Measurements from ENCODE around the gene RFX4. TPM values are rescaled to one million over a fixed set of nuclear protein-coding genes. Genes with fewer than 3 reads are reported as not detected.

The RFX4 gene
- total and polyA plus RNA-seq, 9 of the 15 experiments (the other 6 are each of a cell fraction or from before 2014, with no cell fraction given): not detected

- Histone ChIP-seq H3K9me1 (ENCODE audit: control insufficient read depth, insufficient read depth, low read length) (no peaks in the 10 kb centered on the region), H3K4me3 (no peak overlapping the region), H3K79me2 (ENCODE audit: control insufficient read depth, insufficient read depth, low read length) (no peaks in the 10 kb centered on the region), H3K27me3 (ENCODE audit: control insufficient read depth in 2 of 2, insufficient read depth in 2 of 2, low read length in 2 of 2) (no peaks in the 10 kb centered on the region; a peak in 1 of 5 replicates), H3K27ac (ENCODE audit: extremely low read depth, low read depth, low read length) (no peak overlapping the region), H3K9me3 (replicated peaks; ENCODE audit: control insufficient read depth, insufficient read depth, low read depth, low read length) (no peaks in the 10 kb centered on the region), H3K36me3 (ENCODE audit: control insufficient read depth, insufficient read depth, low read length) (no peaks in the 10 kb centered on the region), H2AFZ (ENCODE audit: low read depth, low read length) (no peak overlapping the region), H3K4me1 (replicated peaks in 1 of 2; ENCODE audit: control insufficient read depth in 2 of 2, insufficient read depth in 2 of 2, low read length in 2 of 2) (peaks cover 6 to 13% of the 10 kb centered on the region in 2 experiments; a peak in 3 of 5 replicates), H3K4me2 (ENCODE audit: insufficient read depth, low read length) (no peak overlapping the region), H3K9ac (ENCODE audit: insufficient read depth in 1 of 2, low read depth in 2 of 2, low read length in 2 of 2) (no peak overlapping the region), H4K20me1 (replicated peaks; ENCODE audit: control insufficient read depth, insufficient read depth, low read length) (no peaks in the 10 kb centered on the region)
- POLR2A ChIA-PET: interaction anchor here (0.9 to 1.3 kb wide), 2 partner anchors 8 to 11 kb away, joined by 4 to 5 read pairs; no protein-coding TSS in a partner anchor
- no peak for ATAC-seq
- in situ Hi-C loops (cut with MboI) (no loop called here), intact Hi-C loops (cut with micrococcal nuclease) (no loop called here)
- CTCF ChIA-PET (ENCODE audit: low intra/inter-chr PET ratio): no interaction called here
- no peak for FAIRE-seq
- BruUV-seq (replicated peaks): no TSS peak
- DNase-seq (ENCODE audit: extremely low read depth in 1 of 4, low spot score in 3 of 4): no peak
- TF ChIP-seq SMARCA5 (IDR thresholded peaks at IDR 0.05) (no peak), TBP (optimal IDR thresholded peaks at IDR 0.05; ENCODE audit: low read depth, low read length) (no peak), CLOCK (CRISPR knock-in tag; IDR thresholded peaks at IDR 0.05; ENCODE audit: borderline replicate concordance) (no peak), JUN (IDR thresholded peaks at IDR 0.05; ENCODE audit: borderline replicate concordance, low read depth, low read length) (no peak), JUN (CRISPR knock-in tag; IDR thresholded peaks at IDR 0.05; ENCODE audit: borderline replicate concordance) (no peak), ZFP30 (CRISPR knock-in tag; IDR thresholded peaks at IDR 0.05; ENCODE audit: borderline replicate concordance) (no peak), WHSC1 (IDR thresholded peaks at IDR 0.05; ENCODE audit: low read length) (no peak), HNRNPL (IDR thresholded peaks at IDR 0.05; ENCODE audit: low read depth, low read length) (no peak), EGR1 (conservative IDR thresholded peaks at IDR 0.05) (no peak), THAP12 (CRISPR knock-in tag; IDR thresholded peaks at IDR 0.05) (no peak), TEAD4 (IDR thresholded peaks at IDR 0.05; ENCODE audit: low read length) (no peak), TEAD4 (CRISPR knock-in tag; IDR thresholded peaks at IDR 0.05; ENCODE audit: borderline replicate concordance) (no peak)
Measured at GRCh38 chr12:106764220-106764619, 181.4 kb downstream of the RFX4 start.
